Thyroid gland (tissue), 4 donors: Measurements from ENCODE around the gene TAP2.

Source experiments
- POLR2A ChIP-seq, 2 donors: fragments of 450-650 bp; IDR thresholded peaks; one replicate each; pipeline ENCODE4 v1.6.1; 2017; ENCODE audit warnings: antibody characterized with exemption in 2 of 2, mild to moderate bottlenecking in 2 of 2, moderate library complexity in 1 of 2
- TF ChIP-seq, protein P1 (sequence below), 6 experiments: fragments of 200-600 bp in 3 of 6; fragments of 450-650 bp in 3 of 6; sonication (generic) in 3 of 6; IDR thresholded peaks; one replicate each; pipeline ENCODE4 v1.5.1; 2016 to 2019; ENCODE audit warnings: antibody characterized with exemption in 6 of 6, mild to moderate bottlenecking in 2 of 6, inconsistent platforms in 1 of 6, moderate library complexity in 1 of 6

DNA sequence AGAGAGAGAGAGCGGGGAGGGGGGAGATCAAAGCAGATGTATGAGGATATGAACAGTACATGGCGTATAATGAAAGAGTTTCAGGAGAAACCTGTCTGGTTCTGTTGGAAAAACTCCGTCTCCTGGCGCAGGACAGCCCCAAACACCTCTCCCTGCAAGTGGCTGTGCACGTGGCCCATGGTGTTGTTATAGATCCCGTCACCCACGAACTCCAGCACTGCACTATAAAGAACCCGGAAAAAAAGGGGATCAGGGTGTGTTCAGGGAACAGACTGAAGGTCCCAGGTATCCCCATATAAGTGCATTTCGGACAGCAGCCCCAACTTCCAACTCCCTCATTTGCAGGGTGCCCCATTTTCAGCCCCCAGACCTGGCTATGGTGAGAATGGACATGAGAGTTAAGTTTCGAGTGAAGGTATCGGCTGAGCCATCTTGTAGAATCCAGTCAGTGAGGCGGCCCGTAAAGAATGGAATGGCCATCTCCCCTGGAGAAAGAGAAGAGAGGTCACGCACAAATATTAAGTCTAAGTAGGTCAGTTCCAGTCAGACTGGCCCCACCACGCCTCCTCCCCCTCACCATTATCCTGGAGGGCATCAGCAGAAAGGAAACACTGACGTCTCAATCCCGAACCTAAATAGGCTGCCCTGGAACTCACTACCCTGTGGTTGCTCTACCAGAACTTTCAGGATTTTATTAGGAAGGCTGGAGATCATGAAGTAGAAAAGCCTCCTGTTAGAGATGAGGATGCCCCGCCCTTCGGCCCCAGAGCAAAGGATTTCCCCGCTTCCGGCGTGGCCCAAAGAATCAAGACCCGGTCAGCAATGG lies 13.7 kb upstream of the TAP2 start:
- TF ChIP-seq, protein P1, sequence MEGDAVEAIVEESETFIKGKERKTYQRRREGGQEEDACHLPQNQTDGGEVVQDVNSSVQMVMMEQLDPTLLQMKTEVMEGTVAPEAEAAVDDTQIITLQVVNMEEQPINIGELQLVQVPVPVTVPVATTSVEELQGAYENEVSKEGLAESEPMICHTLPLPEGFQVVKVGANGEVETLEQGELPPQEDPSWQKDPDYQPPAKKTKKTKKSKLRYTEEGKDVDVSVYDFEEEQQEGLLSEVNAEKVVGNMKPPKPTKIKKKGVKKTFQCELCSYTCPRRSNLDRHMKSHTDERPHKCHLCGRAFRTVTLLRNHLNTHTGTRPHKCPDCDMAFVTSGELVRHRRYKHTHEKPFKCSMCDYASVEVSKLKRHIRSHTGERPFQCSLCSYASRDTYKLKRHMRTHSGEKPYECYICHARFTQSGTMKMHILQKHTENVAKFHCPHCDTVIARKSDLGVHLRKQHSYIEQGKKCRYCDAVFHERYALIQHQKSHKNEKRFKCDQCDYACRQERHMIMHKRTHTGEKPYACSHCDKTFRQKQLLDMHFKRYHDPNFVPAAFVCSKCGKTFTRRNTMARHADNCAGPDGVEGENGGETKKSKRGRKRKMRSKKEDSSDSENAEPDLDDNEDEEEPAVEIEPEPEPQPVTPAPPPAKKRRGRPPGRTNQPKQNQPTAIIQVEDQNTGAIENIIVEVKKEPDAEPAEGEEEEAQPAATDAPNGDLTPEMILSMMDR (IDR thresholded peaks at IDR 0.05), result no peak
- no peak for TF ChIP-seq POLR2A (IDR thresholded peaks at IDR 0.05)
